Peyer's patch (tissue), 4 donors: ENCODE measurements around the gene TAMALIN. TPM values are rescaled to one million over a fixed set of nuclear protein-coding genes. Genes with fewer than 3 reads are reported as not detected.

Experiments used
- DNase-seq, 3 donors: peaks; one replicate each; pipeline ENCODE4 v3.0.0-alpha.2; 2017 to 2019
- H3K27ac ChIP-seq, 4 donors: fragments of 200-600 bp; sonication (generic); one replicate each; pipeline ENCODE4 v1.5.1; 2016 to 2019
- H3K27me3 ChIP-seq, 2 donors: fragments of 200-600 bp; sonication (generic); one replicate each; pipeline ENCODE4 v1.5.1; 2019
- H3K36me3 ChIP-seq, 3 donors: fragments of 200-600 bp; sonication (generic); one replicate each; pipeline ENCODE4 v1.5.1; 2016 to 2019
- H3K4me1 ChIP-seq, 4 donors: fragments of 200-600 bp; sonication (generic); one replicate each; pipeline ENCODE4 v1.5.1; 2016 to 2019
- H3K4me3 ChIP-seq, 4 donors: fragments of 200-600 bp; sonication (generic); 1 replicate in 3 of 4; 2 replicates in 1 of 4; pipeline ENCODE4 v1.5.1; 2016 to 2019; ENCODE audit warnings: mild to moderate bottlenecking in 1 of 4
- H3K9me3 ChIP-seq, 4 donors: fragments of 200-600 bp; sonication (generic); one replicate each; pipeline ENCODE4 v1.5.1; 2016 to 2019; ENCODE audit warnings: mild to moderate bottlenecking in 1 of 4
- CTCF ChIP-seq, 6 experiments: fragments of 450-650 bp in 4 of 6; fragments of 200-600 bp in 2 of 6; sonication (generic) in 1 of 6; IDR thresholded peaks; one replicate each; pipeline ENCODE4 v1.5.1; 2017 to 2019; ENCODE audit warnings: antibody characterized with exemption in 6 of 6, mild to moderate bottlenecking in 3 of 6, moderate library complexity in 1 of 6
- POLR2A ChIP-seq, 2 donors: fragments of 450-650 bp; IDR thresholded peaks; one replicate each; pipeline ENCODE4 v1.5.1; 2017; ENCODE audit warnings: antibody characterized with exemption in 2 of 2, mild to moderate bottlenecking in 2 of 2, moderate library complexity in 2 of 2
- total RNA-seq, 4 donors: library from RNA; depleted of rRNA; stranded (reverse); fragments of >200 nt; gene quantifications; one replicate each; pipeline ENCODE4 v1.1.0, GENCODE V29; 2016

The TAMALIN gene
- total RNA-seq, 4 donors from 2014 or later = 1.2 to 112 (median 16.2) TPM

- no peak for TF ChIP-seq POLR2A (IDR thresholded peaks at IDR 0.05)
- TF ChIP-seq CTCF (IDR thresholded peaks at IDR 0.05) = no peak
- Histone ChIP-seq H3K27ac (peak overlapping the region; percentile 43 to 81 (median 54)), H3K4me1 (peaks cover 6 to 14% (median 11%) of the 10 kb centered on the region in 4 donors), H3K36me3 (no peaks in the 10 kb centered on the region), H3K4me3 (no peak overlapping the region), H3K27me3 (no peaks in the 10 kb centered on the region), H3K9me3 (no peaks in the 10 kb centered on the region)
- no peak for DNase-seq
Observed at GRCh38 chr12:52044292-52044983, 37.7 kb downstream of the TAMALIN start.

DNA sequence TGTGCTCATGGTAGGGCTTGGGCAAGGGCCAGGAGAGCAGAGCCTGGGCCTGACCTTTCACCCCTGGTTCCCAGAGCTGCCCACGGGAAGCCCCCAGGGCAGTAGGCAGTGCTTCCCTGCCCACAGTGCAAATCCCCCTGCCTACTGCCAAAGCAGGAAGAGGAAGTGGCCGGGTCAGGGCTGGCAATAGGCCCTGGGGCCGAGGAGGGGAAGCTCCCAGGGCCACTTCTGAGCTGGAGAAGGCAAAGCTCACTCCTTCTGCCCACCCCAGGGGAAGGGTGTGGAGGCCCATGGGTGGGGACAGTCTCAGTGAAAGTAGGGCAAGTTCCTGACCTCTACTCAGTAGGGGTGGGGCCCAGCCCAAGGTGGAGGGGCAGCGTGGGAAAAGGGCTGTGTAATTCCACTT is 39.1 kb downstream of the TAMALIN start:
- H3K9me3 ChIP-seq = no peaks in the 10 kb centered on the region
- no peak for TF ChIP-seq POLR2A (IDR thresholded peaks at IDR 0.05)
- TF ChIP-seq CTCF (IDR thresholded peaks at IDR 0.05) = no peak
- peak in 2 of 3 donors; percentile 59 to 72 for DNase-seq
- no peaks in the 10 kb centered on the region for H3K27me3 ChIP-seq
- peak overlapping the region; percentile 10 to 81 (median 53) for H3K27ac ChIP-seq
- no peaks in the 10 kb centered on the region for H3K36me3 ChIP-seq
- peaks cover 6 to 24% (median 18%) of the 10 kb centered on the region in 4 donors for H3K4me1 ChIP-seq
- H3K4me3 ChIP-seq = no peak overlapping the region

DNA sequence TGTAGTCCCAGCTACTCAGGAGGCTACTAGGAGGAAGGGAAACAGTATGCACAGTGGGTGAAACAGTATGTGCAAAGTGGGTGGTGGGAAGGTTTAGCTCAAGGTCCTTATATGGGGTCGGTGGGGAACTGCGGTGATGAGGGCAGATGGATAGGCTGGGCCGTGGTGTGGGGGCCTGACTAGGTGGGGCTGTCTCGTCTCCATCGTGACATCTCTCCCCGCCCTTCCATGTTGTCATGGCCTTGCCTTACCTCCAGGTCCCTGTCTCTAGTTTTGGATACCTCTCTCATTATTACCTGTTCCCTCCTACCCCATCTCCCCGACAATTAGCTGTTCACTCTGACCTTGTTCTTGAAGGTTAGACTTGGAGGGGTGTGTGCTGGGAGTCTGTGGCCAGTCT is 40.1 kb downstream of the TAMALIN start:
- Histone ChIP-seq H3K27ac (no peak overlapping the region), H3K9me3 (no peaks in the 10 kb centered on the region), H3K27me3 (no peaks in the 10 kb centered on the region), H3K36me3 (no peaks in the 10 kb centered on the region), H3K4me3 (no peak overlapping the region), H3K4me1 (peaks cover 5 to 25% (median 19%) of the 10 kb centered on the region in 4 donors)
- no peak for DNase-seq
- TF ChIP-seq CTCF (IDR thresholded peaks at IDR 0.05) (no peak), POLR2A (IDR thresholded peaks at IDR 0.05) (no peak)

GRCh38 chr12:52049286-52049685 is 42.5 kb downstream of the TAMALIN start:
- peaks cover 0 to 3% (median 0%) of the 10 kb centered on the region in 3 donors for H3K36me3 ChIP-seq
- no peak for DNase-seq
- H3K4me3 ChIP-seq = no peak overlapping the region
- no peak for TF ChIP-seq CTCF (IDR thresholded peaks at IDR 0.05)
- no peak for TF ChIP-seq POLR2A (IDR thresholded peaks at IDR 0.05)
- no peaks in the 10 kb centered on the region for H3K27me3 ChIP-seq
- H3K27ac ChIP-seq = no peak overlapping the region
- H3K4me1 ChIP-seq = peaks cover 0 to 45% (median 18%) of the 10 kb centered on the region in 4 donors
- no peaks in the 10 kb centered on the region for H3K9me3 ChIP-seq

GRCh38 chr12:52049688-52050087 is 42.9 kb downstream of the TAMALIN start:
- no peak for DNase-seq
- TF ChIP-seq CTCF (IDR thresholded peaks at IDR 0.05) (no peak), POLR2A (IDR thresholded peaks at IDR 0.05) (no peak)
- Histone ChIP-seq H3K4me1 (peaks cover 0 to 46% (median 18%) of the 10 kb centered on the region in 4 donors), H3K9me3 (no peaks in the 10 kb centered on the region), H3K27ac (peak overlapping the region in 1 of 4 donors; percentile 95), H3K27me3 (no peaks in the 10 kb centered on the region), H3K4me3 (no peak overlapping the region), H3K36me3 (peaks cover 0 to 7% (median 0%) of the 10 kb centered on the region in 3 donors)
